Panc1 (cell line): ENCODE results near the gene ANG.
"Not testable (repeated sequence)": the region's sequence is repeated elsewhere in the genome, so short reads cannot be mapped to it uniquely, and the experiment has no call there.

Experiments used
- CTCF ChIP-seq: fragments of 450-650 bp; IDR thresholded peaks from 2 replicates; pipeline ENCODE4 v1.5.1; 2017; ENCODE audit warnings: mild to moderate bottlenecking
- POLR2AphosphoS5 ChIP-seq: IDR thresholded peaks from 2 replicates; pipeline ENCODE4 v1.6.1; 2012; ENCODE audit warnings: mild to moderate bottlenecking, low read depth, low read length, moderate library complexity
- REST ChIP-seq, 2 experiments: IDR thresholded peaks; 2 replicates each; pipeline ENCODE4 v1.6.1; 2011 to 2012; ENCODE audit warnings: low read depth in 2 of 2, control low read depth in 1 of 2, low read length in 1 of 2, mild to moderate bottlenecking in 1 of 2, moderate library complexity in 1 of 2; ENCODE audit not compliant: insufficient read depth in 1 of 2
- SIN3A ChIP-seq: IDR thresholded peaks from 2 replicates; pipeline ENCODE4 v1.6.1; 2012; ENCODE audit warnings: low read depth, mild to moderate bottlenecking, low read length, moderate library complexity, borderline replicate concordance; ENCODE audit not compliant: insufficient read depth
- TCF7L2 ChIP-seq: IDR thresholded peaks from 2 replicates; pipeline ENCODE4 v1.6.1; 2011; ENCODE audit warnings: mild to moderate bottlenecking, low read depth, low read length, inconsistent platforms

- TF ChIP-seq CTCF; SIN3A; TCF7L2; POLR2AphosphoS5; REST (IDR thresholded peaks at IDR 0.05; ENCODE audit: insufficient read depth in 1 of 2, low read depth in 2 of 2, low read length in 1 of 2): not testable (repeated sequence)
Observed at GRCh38 chr14:20726121-20726520, 37.6 kb downstream of the ANG start.
